Tibial artery (tissue), 4 donors: ENCODE data around the gene SELPLG.

ENCODE experiments used
- DNase-seq, 2 donors: peaks; one replicate each; pipeline ENCODE4 v3.0.0-alpha.2; 2019
- H3K27ac ChIP-seq, 2 donors: fragments of 200-600 bp; sonication (generic) in 1 of 2; 1 replicate in 1 of 2; 2 replicates in 1 of 2; pipeline ENCODE4 v1.5.1; 2018 to 2019; ENCODE audit warnings: mild to moderate bottlenecking in 1 of 2
- H3K27me3 ChIP-seq, 2 donors: fragments of 200-600 bp; sonication (generic) in 1 of 2; one replicate each; pipeline versions ENCODE4 v1.5.1 to v1.6.0; 2016 to 2019
- H3K36me3 ChIP-seq, 3 donors: fragments of 200-600 bp; sonication (generic) in 2 of 3; one replicate each; pipeline ENCODE4 v1.5.1; 2016 to 2019; ENCODE audit warnings: mild to moderate bottlenecking in 2 of 3
- H3K4me1 ChIP-seq, 4 donors: fragments of 200-600 bp; sonication (generic) in 2 of 4; 1 replicate in 3 of 4; 2 replicates in 1 of 4; pipeline ENCODE4 v1.5.1; 2016 to 2019
- H3K4me3 ChIP-seq, 2 donors: fragments of 200-600 bp; sonication (generic) in 1 of 2; 1 replicate in 1 of 2; 2 replicates in 1 of 2; pipeline ENCODE4 v1.5.1; 2018 to 2019; ENCODE audit warnings: mild to moderate bottlenecking in 2 of 2
- H3K9me3 ChIP-seq, 3 donors: fragments of 200-600 bp; sonication (generic) in 1 of 3; one replicate each; pipeline ENCODE4 v1.5.1; 2016 to 2019
- intact Hi-C: fragments of 100-400 bp; cut with DNase I; formaldehyde crosslinking; loops from one replicate; pipeline ENCODE4 v1.15.0; 2023; ENCODE audit warnings: low total_unique reads
- TF ChIP-seq, protein P1 (sequence below), 2 experiments: fragments of 200-600 bp in 1 of 2; fragments of 450-650 bp in 1 of 2; IDR thresholded peaks; one replicate each; pipeline ENCODE4 v1.5.1; 2017 to 2019; ENCODE audit warnings: antibody characterized with exemption in 2 of 2, mild to moderate bottlenecking in 1 of 2, moderate library complexity in 1 of 2

The SELPLG gene

DNA sequence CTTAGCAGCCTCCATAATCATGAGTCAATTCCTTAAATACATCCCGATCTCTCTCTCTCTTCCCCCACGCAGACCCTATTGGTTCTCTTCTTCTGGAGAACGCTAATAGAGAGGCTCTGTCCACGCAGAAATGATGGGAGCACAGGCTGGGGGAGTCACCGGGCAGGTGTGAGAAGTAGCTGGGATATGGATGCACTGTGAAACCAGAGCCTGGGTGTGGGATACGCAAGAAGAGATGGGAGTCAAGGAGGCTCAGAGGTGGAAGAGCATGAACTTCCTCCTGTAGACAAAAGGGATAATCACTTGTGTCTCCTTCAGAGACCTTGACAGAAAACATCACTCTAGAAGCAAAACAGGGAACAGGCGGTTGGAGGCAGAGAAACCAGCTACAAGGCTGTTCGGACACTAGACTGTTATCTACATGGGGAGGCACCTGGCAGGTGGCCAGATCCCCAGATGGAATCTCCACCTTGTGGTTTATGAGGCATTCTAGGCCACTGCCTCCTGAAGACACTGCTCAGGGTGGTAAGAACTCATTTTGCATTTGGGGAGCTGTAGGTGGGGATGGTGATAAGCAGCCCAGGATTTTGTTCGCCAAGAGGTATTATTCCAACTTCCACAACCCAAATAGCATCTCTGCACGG is 7.2 kb upstream of the SELPLG start:
- DNase-seq, result peak in 1 of 2 donors; percentile 25
- intact Hi-C loops, result no loop called here
- Histone ChIP-seq H3K27me3 (no peaks in the 10 kb centered on the region), H3K4me3 (no peak overlapping the region), H3K27ac (no peak overlapping the region), H3K9me3 (no peaks in the 10 kb centered on the region), H3K4me1 (peaks cover 0 to 38% (median 32%) of the 10 kb centered on the region in 4 donors), H3K36me3 (peaks cover 4 to 5% (median 5%) of the 10 kb centered on the region in 3 donors)
- TF ChIP-seq, protein P1, sequence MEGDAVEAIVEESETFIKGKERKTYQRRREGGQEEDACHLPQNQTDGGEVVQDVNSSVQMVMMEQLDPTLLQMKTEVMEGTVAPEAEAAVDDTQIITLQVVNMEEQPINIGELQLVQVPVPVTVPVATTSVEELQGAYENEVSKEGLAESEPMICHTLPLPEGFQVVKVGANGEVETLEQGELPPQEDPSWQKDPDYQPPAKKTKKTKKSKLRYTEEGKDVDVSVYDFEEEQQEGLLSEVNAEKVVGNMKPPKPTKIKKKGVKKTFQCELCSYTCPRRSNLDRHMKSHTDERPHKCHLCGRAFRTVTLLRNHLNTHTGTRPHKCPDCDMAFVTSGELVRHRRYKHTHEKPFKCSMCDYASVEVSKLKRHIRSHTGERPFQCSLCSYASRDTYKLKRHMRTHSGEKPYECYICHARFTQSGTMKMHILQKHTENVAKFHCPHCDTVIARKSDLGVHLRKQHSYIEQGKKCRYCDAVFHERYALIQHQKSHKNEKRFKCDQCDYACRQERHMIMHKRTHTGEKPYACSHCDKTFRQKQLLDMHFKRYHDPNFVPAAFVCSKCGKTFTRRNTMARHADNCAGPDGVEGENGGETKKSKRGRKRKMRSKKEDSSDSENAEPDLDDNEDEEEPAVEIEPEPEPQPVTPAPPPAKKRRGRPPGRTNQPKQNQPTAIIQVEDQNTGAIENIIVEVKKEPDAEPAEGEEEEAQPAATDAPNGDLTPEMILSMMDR (IDR thresholded peaks at IDR 0.05), result no peak

GRCh38 chr12:108638997-108639822 is 5.5 kb upstream of the SELPLG start:
- peaks cover 0 to 32% (median 25%) of the 10 kb centered on the region in 4 donors for H3K4me1 ChIP-seq
- peak overlapping the region in 1 of 2 donors; percentile 24 for H3K27ac ChIP-seq
- intact Hi-C loops, result no loop called here
- H3K9me3 ChIP-seq, result no peaks in the 10 kb centered on the region
- TF ChIP-seq, protein P1 (IDR thresholded peaks at IDR 0.05), result no peak
- H3K36me3 ChIP-seq, result no peaks in the 10 kb centered on the region
- H3K4me3 ChIP-seq, result no peak overlapping the region
- peaks cover 0 to 8% of the 10 kb centered on the region in 2 donors for H3K27me3 ChIP-seq
- DNase-seq, result no peak

DNA sequence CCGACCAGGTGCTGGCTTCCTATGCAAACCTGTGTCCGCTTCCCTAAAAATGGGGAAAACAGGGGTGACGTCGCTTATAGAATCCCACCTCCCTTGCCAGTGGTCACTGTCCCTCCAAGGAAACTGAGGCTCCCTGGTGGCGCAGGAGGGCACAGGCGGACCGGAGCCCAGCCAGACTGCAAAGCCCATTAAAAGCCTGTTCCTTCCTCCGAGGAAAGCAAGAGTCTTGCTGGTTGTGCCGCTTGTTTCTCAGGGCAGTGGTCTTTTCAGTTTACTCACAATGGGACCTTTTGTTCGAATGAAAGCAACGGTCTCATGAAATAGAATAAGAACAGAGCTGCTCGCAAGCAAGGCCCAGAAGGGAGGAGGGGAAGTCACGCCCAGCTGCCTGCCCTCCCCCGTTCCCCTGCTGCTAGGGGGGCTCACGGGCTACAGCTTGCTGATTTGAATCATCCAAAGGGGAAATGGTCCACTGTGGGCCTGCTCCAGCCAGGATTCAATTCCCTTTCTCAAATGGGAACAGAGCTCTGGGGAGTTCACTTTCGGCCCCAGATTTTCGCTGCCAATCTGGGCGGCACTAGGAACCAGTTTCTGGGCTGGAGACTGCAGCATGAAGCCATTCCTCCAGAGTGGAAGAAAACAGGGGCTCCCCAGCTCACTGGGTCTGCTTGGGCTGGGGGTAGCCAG is 4.6 kb upstream of the SELPLG start:
- H3K27me3 ChIP-seq, result peaks cover 0 to 15% of the 10 kb centered on the region in 2 donors
- TF ChIP-seq, protein P1 (IDR thresholded peaks at IDR 0.05), result no peak

GRCh38 chr12:108637222-108637971 is 3.7 kb upstream of the SELPLG start:
- Histone ChIP-seq H3K27me3 (peaks cover 0 to 17% of the 10 kb centered on the region in 2 donors), H3K4me1 (peaks cover 0 to 25% (median 16%) of the 10 kb centered on the region in 4 donors), H3K4me3 (no peak overlapping the region), H3K36me3 (no peaks in the 10 kb centered on the region), H3K9me3 (no peaks in the 10 kb centered on the region), H3K27ac (no peak overlapping the region)
- TF ChIP-seq, protein P1 (IDR thresholded peaks at IDR 0.05), result no peak
- intact Hi-C loops, result no loop called here
- peak in 1 of 2 donors; percentile 24 for DNase-seq

More for the DNA sequence above, 4.6 kb upstream of the SELPLG start:
- intact Hi-C loops, result no loop called here
- DNase-seq, result peak; percentile 41 to 81
- Histone ChIP-seq H3K27ac (peak overlapping the region in 1 of 2 donors; percentile 24), H3K4me1 (peaks cover 0 to 25% (median 17%) of the 10 kb centered on the region in 4 donors), H3K4me3 (peak overlapping the region in 1 of 2 donors; percentile 20), H3K36me3 (no peaks in the 10 kb centered on the region), H3K9me3 (no peaks in the 10 kb centered on the region)
